Thyroid gland (tissue), 4 donors: ENCODE results near the gene ZBTB42. TPM values are rescaled to one million over a fixed set of nuclear protein-coding genes. Genes with fewer than 3 reads are reported as not detected.

Experiments used
- DNase-seq, 2 donors: peaks; one replicate each; pipeline ENCODE4 v3.0.0-alpha.2; 2019
- H3K27ac ChIP-seq, 3 donors: fragments of 200-600 bp; sonication (generic); 1 replicate in 2 of 3; 2 replicates in 1 of 3; pipeline ENCODE4 v1.5.1; 2016 to 2019; ENCODE audit warnings: mild to moderate bottlenecking in 1 of 3, moderate library complexity in 1 of 3
- H3K27me3 ChIP-seq: fragments of 200-600 bp; sonication (generic); one replicate; pipeline ENCODE4 v1.5.1; 2019
- H3K36me3 ChIP-seq, 2 donors: fragments of 200-600 bp; sonication (generic); one replicate each; pipeline ENCODE4 v1.5.1; 2016 to 2019
- H3K4me1 ChIP-seq, 2 donors: fragments of 200-600 bp; sonication (generic); one replicate each; pipeline ENCODE4 v1.5.1; 2017 to 2019
- H3K4me3 ChIP-seq, 3 donors: fragments of 200-600 bp; sonication (generic); replicated peaks in 1 of 3; 1 replicate in 2 of 3; 2 replicates in 1 of 3; pipeline ENCODE4 v1.5.1; 2016; ENCODE audit warnings: mild to moderate bottlenecking in 1 of 3
- H3K9me3 ChIP-seq: fragments of 200-600 bp; sonication (generic); one replicate; pipeline ENCODE4 v1.5.1; 2017
- POLR2A ChIP-seq, 2 donors: fragments of 450-650 bp; IDR thresholded peaks; one replicate each; pipeline ENCODE4 v1.6.1; 2017; ENCODE audit warnings: antibody characterized with exemption in 2 of 2, mild to moderate bottlenecking in 2 of 2, moderate library complexity in 1 of 2
- WGBS, 2 donors: methylation state at CpG; one replicate each; pipeline ENCODE4 v1.1.5; 2017; 5-methylcytosine and 5-hydroxymethylcytosine counted together
- intact Hi-C: fragments of 100-400 bp; cut with DNase I; formaldehyde crosslinking; loops from one replicate; pipeline ENCODE4 v1.15.1; 2023
- total RNA-seq, 4 donors: library from RNA; depleted of rRNA; stranded (reverse); fragments of >200 nt; gene quantifications; one replicate each; pipeline ENCODE4 v1.2.3, GENCODE V29; 2016
- TF ChIP-seq, protein P1 (sequence below), 6 experiments: fragments of 200-600 bp in 3 of 6; fragments of 450-650 bp in 3 of 6; sonication (generic) in 3 of 6; IDR thresholded peaks; one replicate each; pipeline ENCODE4 v1.5.1; 2016 to 2019; ENCODE audit warnings: antibody characterized with exemption in 6 of 6, mild to moderate bottlenecking in 2 of 6, inconsistent platforms in 1 of 6, moderate library complexity in 1 of 6

The ZBTB42 gene
- total RNA-seq, 4 donors from 2014 or later, result 12.9 to 29.4 (median 16.8) TPM

- no peak for DNase-seq
- Histone ChIP-seq H3K4me1 (peaks cover 33 to 51% of the 10 kb centered on the region in 2 donors), H3K27me3 (no peaks in the 10 kb centered on the region), H3K36me3 (peaks cover 22% of the 10 kb centered on the region in 2 donors), H3K9me3 (no peaks in the 10 kb centered on the region), H3K4me3 (no peak overlapping the region), H3K27ac (no peak overlapping the region)
- 86 to 93% methylated on average over 25 to 32 of the region's 34 CpGs for WGBS, 2 donors
- TF ChIP-seq, protein P1, sequence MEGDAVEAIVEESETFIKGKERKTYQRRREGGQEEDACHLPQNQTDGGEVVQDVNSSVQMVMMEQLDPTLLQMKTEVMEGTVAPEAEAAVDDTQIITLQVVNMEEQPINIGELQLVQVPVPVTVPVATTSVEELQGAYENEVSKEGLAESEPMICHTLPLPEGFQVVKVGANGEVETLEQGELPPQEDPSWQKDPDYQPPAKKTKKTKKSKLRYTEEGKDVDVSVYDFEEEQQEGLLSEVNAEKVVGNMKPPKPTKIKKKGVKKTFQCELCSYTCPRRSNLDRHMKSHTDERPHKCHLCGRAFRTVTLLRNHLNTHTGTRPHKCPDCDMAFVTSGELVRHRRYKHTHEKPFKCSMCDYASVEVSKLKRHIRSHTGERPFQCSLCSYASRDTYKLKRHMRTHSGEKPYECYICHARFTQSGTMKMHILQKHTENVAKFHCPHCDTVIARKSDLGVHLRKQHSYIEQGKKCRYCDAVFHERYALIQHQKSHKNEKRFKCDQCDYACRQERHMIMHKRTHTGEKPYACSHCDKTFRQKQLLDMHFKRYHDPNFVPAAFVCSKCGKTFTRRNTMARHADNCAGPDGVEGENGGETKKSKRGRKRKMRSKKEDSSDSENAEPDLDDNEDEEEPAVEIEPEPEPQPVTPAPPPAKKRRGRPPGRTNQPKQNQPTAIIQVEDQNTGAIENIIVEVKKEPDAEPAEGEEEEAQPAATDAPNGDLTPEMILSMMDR (IDR thresholded peaks at IDR 0.05), result no peak
- TF ChIP-seq POLR2A (IDR thresholded peaks at IDR 0.05), result no peak
- intact Hi-C loops, result loop anchor here (10.0 kb wide), 1 partner anchor 273 kb away; no protein-coding TSS in a partner anchor
These were observed 28.8 kb upstream of the ZBTB42 start for GRCh38 chr14:104771918-104772706.

GRCh38 chr14:104772707-104773504, 28.0 kb upstream of the ZBTB42 start:
- peak overlapping the region in 2 of 3 donors; percentile 65 to 88 for H3K27ac ChIP-seq
- DNase-seq, result no peak
- intact Hi-C loops, result loop anchor here (10.0 kb wide), 1 partner anchor 272 kb away; no protein-coding TSS in a partner anchor
- 95 to 98% methylated on average over 19 to 23 of the region's 38 CpGs for WGBS, 2 donors
- no peaks in the 10 kb centered on the region for H3K27me3 ChIP-seq
- H3K9me3 ChIP-seq, result no peaks in the 10 kb centered on the region
- peaks cover 22% of the 10 kb centered on the region in 2 donors for H3K36me3 ChIP-seq
- no peak for TF ChIP-seq POLR2A (IDR thresholded peaks at IDR 0.05)
- TF ChIP-seq, protein P1 (IDR thresholded peaks at IDR 0.05), result no peak
- no peak overlapping the region for H3K4me3 ChIP-seq
- H3K4me1 ChIP-seq, result peaks cover 39 to 59% of the 10 kb centered on the region in 2 donors

DNA sequence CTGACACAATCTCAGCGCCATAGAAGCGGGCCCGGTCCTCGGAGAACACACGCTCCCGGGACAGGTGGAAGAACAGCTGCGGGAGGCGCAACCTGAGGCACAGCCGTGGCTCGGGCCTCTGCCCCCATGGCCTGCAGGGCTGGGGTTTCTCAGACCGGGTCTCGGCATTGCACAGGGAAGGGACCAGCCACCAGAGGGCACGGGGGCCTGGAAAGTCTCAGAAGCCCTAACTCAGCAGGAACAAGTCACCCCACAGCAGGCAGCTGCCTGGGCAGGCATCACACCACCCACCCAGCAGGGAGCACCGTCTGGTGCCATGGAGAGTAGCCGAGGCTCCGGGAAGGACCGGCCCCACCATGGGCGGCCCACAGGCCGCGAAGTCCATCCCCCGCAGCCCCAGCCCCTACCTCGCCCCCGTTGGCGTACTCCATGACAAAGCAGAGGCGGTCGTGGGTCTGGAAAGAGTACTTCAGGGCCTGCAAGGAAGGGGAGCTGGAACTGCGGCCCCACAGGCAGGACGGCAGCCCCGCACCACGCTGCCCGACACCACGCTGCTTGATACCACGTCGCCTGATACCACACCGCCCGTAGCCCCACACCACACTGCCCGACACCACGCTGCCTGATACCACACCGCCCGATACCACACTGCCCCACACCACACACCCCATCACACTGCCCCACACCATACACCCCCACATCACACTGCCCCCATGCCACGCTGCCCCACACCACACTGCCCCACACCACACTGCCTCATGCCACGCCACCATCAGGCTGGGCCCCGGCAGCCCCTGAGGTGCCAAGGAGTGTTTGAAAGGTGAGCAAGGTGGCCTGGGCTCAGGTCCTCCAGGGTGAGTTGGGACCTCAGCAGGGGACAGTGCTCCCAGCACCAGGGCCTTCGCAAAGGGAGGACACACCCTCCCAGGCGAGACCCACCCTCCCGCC, 27.1 kb upstream of the ZBTB42 start:
- intact Hi-C loops, result loop anchor here (10.0 kb wide), 1 partner anchor 271 kb away; no protein-coding TSS in a partner anchor
- DNase-seq, result no peak
- TF ChIP-seq, protein P1 (IDR thresholded peaks at IDR 0.05), result no peak
- no peak for TF ChIP-seq POLR2A (IDR thresholded peaks at IDR 0.05)

DNA sequence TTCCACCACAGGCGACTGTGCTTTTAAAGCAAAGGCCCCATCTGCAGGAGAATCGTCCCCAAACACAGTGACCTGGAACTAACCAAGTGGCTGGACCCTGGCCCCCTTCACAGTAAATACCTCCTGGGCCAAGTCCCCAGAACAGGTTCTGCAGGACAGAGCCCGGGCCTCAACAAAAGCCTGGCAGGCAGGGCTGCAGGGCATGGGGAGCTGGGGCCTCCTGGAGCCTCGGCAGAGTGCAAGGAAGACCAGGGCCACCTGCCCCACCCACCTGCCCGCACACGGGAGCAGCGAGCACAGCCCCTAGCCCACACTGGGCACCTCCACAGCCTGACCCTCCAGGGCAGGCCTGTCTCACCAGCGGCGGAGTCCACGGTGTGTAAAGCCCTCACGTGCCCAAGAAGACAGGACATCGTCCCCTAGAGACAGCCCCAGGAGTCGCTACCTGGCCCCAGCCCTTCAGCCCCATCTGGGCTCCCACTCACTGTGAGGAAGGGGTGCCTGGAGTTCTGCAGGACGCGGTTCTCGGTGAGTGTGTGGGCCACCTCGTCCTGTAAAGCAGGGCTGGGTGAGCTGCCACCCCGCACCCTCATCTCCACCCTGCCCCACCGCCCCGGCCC, 26.3 kb upstream of the ZBTB42 start:
- H3K36me3 ChIP-seq, result peaks cover 22% of the 10 kb centered on the region in 2 donors
- peak in 1 of 2 donors; percentile 31 for TF ChIP-seq POLR2A (IDR thresholded peaks at IDR 0.05)
- TF ChIP-seq, protein P1 (IDR thresholded peaks at IDR 0.05), result peak in 1 of 6 experiments; percentile 11

More for the DNA sequence above, 27.1 kb upstream of the ZBTB42 start:
- Histone ChIP-seq H3K4me1 (peaks cover 42 to 61% of the 10 kb centered on the region in 2 donors), H3K36me3 (peaks cover 22% of the 10 kb centered on the region in 2 donors), H3K9me3 (no peaks in the 10 kb centered on the region), H3K27ac (peak overlapping the region; percentile 65 to 88 (median 77)), H3K4me3 (no peak overlapping the region), H3K27me3 (no peaks in the 10 kb centered on the region)
- WGBS, 2 donors, result 84 to 85% methylated on average over 27 to 31 of the region's 46 CpGs

More for the DNA sequence above, 26.3 kb upstream of the ZBTB42 start:
- no peak overlapping the region for H3K4me3 ChIP-seq
- WGBS, 2 donors, result 21 to 41% methylated on average over 4 to 15 of the region's 20 CpGs
- peaks cover 41 to 60% of the 10 kb centered on the region in 2 donors for H3K4me1 ChIP-seq
- H3K27ac ChIP-seq, result peak overlapping the region; percentile 65 to 88 (median 77)
- H3K27me3 ChIP-seq, result no peaks in the 10 kb centered on the region
- H3K9me3 ChIP-seq, result no peaks in the 10 kb centered on the region
- DNase-seq, result peak; percentile 88 to 95
- intact Hi-C loops, result loop anchor here (10.0 kb wide), 1 partner anchor 270 kb away; no protein-coding TSS in a partner anchor
